H1 (cell line): ENCODE data around the gene LCNL1. TPM values are rescaled to one million over a fixed set of nuclear protein-coding genes. Genes with fewer than 3 reads are reported as not detected.

Experiments used
- CTCF ChIA-PET: fragments of 300-600 bp; sonication (Branson Sonifier 250); formaldehyde crosslinking; loops from one replicate; lab custom pipeline; 2021; ENCODE audit not compliant: partially characterized antibody; lab: Charles Lee
- POLR2A ChIA-PET: fragments of 300-600 bp; sonication (Branson Sonifier 250); formaldehyde crosslinking; loops from one replicate; lab custom pipeline; 2021; ENCODE audit warnings: inconsistent platforms; ENCODE audit not compliant: partially characterized antibody; lab: Charles Lee
- DNase-seq, 2 experiments: peaks; one replicate each; pipeline versions ENCODE4 v3.0.0 to v3.0.0-alpha.2; 2010 to 2022; ENCODE audit warnings: low spot score in 2 of 2, low read depth in 1 of 2, mixed read lengths in 1 of 2
- FAIRE-seq: peaks from 2 replicates; lab custom pipeline; 2011; peaks lifted over from hg19 to GRCh38; lab: Jason Lieb, UNC
- H2AFZ ChIP-seq: 2 replicates; pipeline ENCODE4 v1.8.1; 2012; ENCODE audit warnings: low read length, inconsistent platforms
- H2AK5ac ChIP-seq: 2 replicates; pipeline ENCODE4 v1.6.1; 2013; ENCODE audit warnings: low read depth, low read length
- H2BK120ac ChIP-seq: replicated peaks from 2 replicates; pipeline ENCODE3; 2013; ENCODE audit warnings: low read depth, low read length, inconsistent platforms
- H2BK12ac ChIP-seq: 2 replicates; pipeline ENCODE4 v1.6.1; 2013; ENCODE audit warnings: low read depth, low read length
- H2BK15ac ChIP-seq: 2 replicates; pipeline ENCODE4 v1.6.1; 2013; ENCODE audit warnings: low read length
- H2BK20ac ChIP-seq: 2 replicates; pipeline ENCODE4 v1.6.1; 2013; ENCODE audit warnings: low read length
- H2BK5ac ChIP-seq: 2 replicates; pipeline ENCODE4 v1.6.1; 2013; ENCODE audit warnings: low read depth, low read length
- H3K14ac ChIP-seq: 2 replicates; pipeline ENCODE4 v1.6.1; 2013; ENCODE audit warnings: inconsistent platforms; ENCODE audit not compliant: insufficient read length
- H3K18ac ChIP-seq: 2 replicates; pipeline ENCODE4 v1.6.1; 2013; ENCODE audit warnings: low read length; ENCODE audit errors: extremely low read depth
- H3K23ac ChIP-seq: 2 replicates; pipeline ENCODE4 v1.6.1; 2013; ENCODE audit warnings: inconsistent platforms; ENCODE audit not compliant: insufficient read length
- H3K23me2 ChIP-seq: 2 replicates; pipeline ENCODE4 v1.6.1; 2013; ENCODE audit warnings: low read depth, low read length
- H3K27ac ChIP-seq: 2 replicates; pipeline ENCODE4 v1.6.1; 2011; ENCODE audit warnings: low read depth, low read length, inconsistent platforms
- H3K27me3 ChIP-seq, 4 experiments: replicated peaks in 1 of 4; 1 replicate in 1 of 4; 2 replicates in 3 of 4; pipeline versions ENCODE4 v1.6.1 to v1.8.1; 2011 to 2013; ENCODE audit warnings: low read length in 3 of 4, mild to moderate bottlenecking in 3 of 4, inconsistent platforms in 2 of 4, mixed read lengths in 2 of 4, moderate library complexity in 1 of 4; ENCODE audit not compliant: control insufficient read depth in 3 of 4, insufficient read depth in 3 of 4; ENCODE audit errors: extremely low read depth in 1 of 4
- H3K36me3 ChIP-seq, 4 experiments: 2 replicates each; pipeline versions ENCODE4 v1.6.1 to v1.8.1; 2011 to 2013; ENCODE audit warnings: mild to moderate bottlenecking in 4 of 4, low read length in 3 of 4, moderate library complexity in 2 of 4, control low read depth in 1 of 4, inconsistent platforms in 1 of 4; ENCODE audit not compliant: insufficient read depth in 4 of 4, control insufficient read depth in 2 of 4
- H3K4ac ChIP-seq: replicated peaks from 2 replicates; pipeline ENCODE3; 2013; ENCODE audit warnings: low read length, low read depth, mixed read lengths, inconsistent platforms; ENCODE audit not compliant: insufficient read length
- H3K4me1 ChIP-seq, 4 experiments: replicated peaks in 1 of 4; 1 replicate in 1 of 4; 2 replicates in 3 of 4; pipeline versions ENCODE4 v1.6.1 to v1.8.1; 2011 to 2013; ENCODE audit warnings: low read length in 3 of 4, inconsistent platforms in 2 of 4, mixed read lengths in 1 of 4; ENCODE audit not compliant: insufficient read depth in 4 of 4, control insufficient read depth in 3 of 4
- H3K4me2 ChIP-seq, 2 experiments: 2 replicates each; pipeline versions ENCODE4 v1.6.1 to v1.8.1; 2011 to 2013; ENCODE audit warnings: low read depth in 2 of 2, low read length in 2 of 2, control low read depth in 1 of 2, inconsistent platforms in 1 of 2, mild to moderate bottlenecking in 1 of 2; ENCODE audit not compliant: insufficient read depth in 1 of 2
- H3K4me3 ChIP-seq, 4 experiments: fragments of 200-600, 300-600 bp in 1 of 4; sonication (generic), shearing (Covaris generic), sonication (Bioruptor Twin) in 1 of 4; 2 replicates each; pipeline versions ENCODE4 v1.5.1 to v1.8.1; 2011 to 2016; ENCODE audit warnings: low read length in 4 of 4, low read depth in 3 of 4, control low read depth in 2 of 4, inconsistent platforms in 2 of 4, mild to moderate bottlenecking in 2 of 4, mixed read lengths in 1 of 4, moderate library complexity in 1 of 4; ENCODE audit not compliant: insufficient read depth in 2 of 4; ENCODE audit errors: extremely low read depth in 1 of 4
- H3K56ac ChIP-seq: replicated peaks from 2 replicates; pipeline ENCODE3; 2013; ENCODE audit warnings: low read depth, mild to moderate bottlenecking, mixed read lengths, low read length, inconsistent platforms; ENCODE audit not compliant: insufficient read length
- H3K79me1 ChIP-seq: 2 replicates; pipeline ENCODE4 v1.6.1; 2013; ENCODE audit warnings: low read depth, low read length, control low read depth
- H3K79me2 ChIP-seq, 2 experiments: 2 replicates each; pipeline versions ENCODE4 v1.6.1 to v1.8.1; 2012 to 2013; ENCODE audit warnings: low read length in 2 of 2, mild to moderate bottlenecking in 2 of 2, inconsistent platforms in 1 of 2; ENCODE audit not compliant: insufficient read depth in 2 of 2, control insufficient read depth in 1 of 2
- H3K9ac ChIP-seq, 4 experiments: replicated peaks in 1 of 4; 1 replicate in 1 of 4; 2 replicates in 3 of 4; pipeline versions ENCODE4 v1.6.1 to v1.8.1; 2011 to 2013; ENCODE audit warnings: low read depth in 3 of 4, low read length in 3 of 4, control low read depth in 2 of 4, mild to moderate bottlenecking in 2 of 4, moderate library complexity in 2 of 4, inconsistent platforms in 1 of 4; ENCODE audit errors: extremely low read depth in 1 of 4
- H3K9me3 ChIP-seq, 2 experiments: 2 replicates each; pipeline versions ENCODE4 v1.6.1 to v1.8.1; 2012 to 2013; ENCODE audit warnings: mild to moderate bottlenecking in 2 of 2, moderate library complexity in 2 of 2, control low read depth in 1 of 2, inconsistent platforms in 1 of 2, low read depth in 1 of 2, low read length in 1 of 2, mixed read lengths in 1 of 2; ENCODE audit not compliant: insufficient read depth in 2 of 2
- H4K20me1 ChIP-seq, 2 experiments: replicated peaks in 1 of 2; 2 replicates each; pipeline versions ENCODE3 to v1.8.1; 2011 to 2013; ENCODE audit warnings: inconsistent platforms in 2 of 2, low read length in 2 of 2, mild to moderate bottlenecking in 1 of 2; ENCODE audit not compliant: insufficient read depth in 2 of 2, control insufficient read depth in 1 of 2
- H4K5ac ChIP-seq: 2 replicates; pipeline ENCODE4 v1.6.1; 2013; ENCODE audit warnings: low read length, low read depth, mixed read lengths, inconsistent platforms; ENCODE audit not compliant: insufficient read length
- H4K8ac ChIP-seq: 2 replicates; pipeline ENCODE4 v1.8.0; 2013; ENCODE audit warnings: mild to moderate bottlenecking, moderate library complexity, low read length, inconsistent platforms; ENCODE audit not compliant: insufficient read depth; ENCODE audit errors: extremely low read depth
- H4K91ac ChIP-seq: replicated peaks from 2 replicates; pipeline ENCODE3; 2013; ENCODE audit warnings: low read length, mixed read lengths, inconsistent platforms; ENCODE audit not compliant: insufficient read length
- CEBPB ChIP-seq: IDR thresholded peaks from 2 replicates; pipeline ENCODE4 v1.6.1; 2012; ENCODE audit warnings: low read depth, low read length
- CHD1 ChIP-seq: IDR thresholded peaks from 2 replicates; pipeline ENCODE4 v1.6.1; 2012; ENCODE audit warnings: low read depth, low read length, improper control_type of control experiment
- EGR1 ChIP-seq: IDR thresholded peaks from 2 replicates; pipeline ENCODE4 v1.6.1; 2011; ENCODE audit warnings: low read depth, low read length, borderline replicate concordance
- JUN ChIP-seq: IDR thresholded peaks from 2 replicates; pipeline ENCODE4 v1.6.1; 2011; ENCODE audit warnings: low read depth, mild to moderate bottlenecking, improper control_type of control experiment, low read length
- MAFK ChIP-seq: IDR thresholded peaks from 2 replicates; pipeline ENCODE4 v1.6.1; 2012; ENCODE audit warnings: low read depth, mild to moderate bottlenecking, improper control_type of control experiment, low read length
- POLR2AphosphoS5 ChIP-seq: IDR thresholded peaks from 2 replicates; pipeline ENCODE4 v1.6.1; 2011; ENCODE audit warnings: low read depth, low read length
- RXRA ChIP-seq: IDR thresholded peaks from 2 replicates; pipeline ENCODE4 v1.6.1; 2011; ENCODE audit warnings: low read depth, mild to moderate bottlenecking, low read length, moderate library complexity; ENCODE audit not compliant: insufficient read depth
- USF2 ChIP-seq: IDR thresholded peaks from 2 replicates; pipeline ENCODE4 v1.6.1; 2011; ENCODE audit warnings: low read length, improper control_type of control experiment
- YY1 ChIP-seq: IDR thresholded peaks from 2 replicates; pipeline ENCODE4 v1.6.1; 2011; ENCODE audit warnings: low read depth, mild to moderate bottlenecking, low read length
- WGBS, 2 experiments: shearing (Covaris generic) in 1 of 2; methylation state at CpG; one replicate each; pipeline versions ENCODE4 v1.1.6 to v1.1.7; 2013 to 2015; ENCODE audit warnings: low lambda C conversion rate in 2 of 2, mixed read lengths in 2 of 2, inconsistent platforms in 1 of 2, low coverage in 1 of 2, missing lambda C conversion rate in 1 of 2; ENCODE audit not compliant: insufficient replicate concordance in 2 of 2, insufficient coverage in 1 of 2, insufficient read length in 1 of 2; ENCODE audit errors: extremely low coverage in 1 of 2, missing lambda C conversion rate in 1 of 2; 5-methylcytosine and 5-hydroxymethylcytosine counted together
- polyA plus RNA-seq, 7 experiments: library from polyadenylated mRNA; depleted of rRNA in 3 of 7; stranded (reverse) in 5 of 7; unstranded in 2 of 7; fragments of >200 nt in 5 of 7; fragments of 200-250 nt in 2 of 7; gene quantifications; 1 replicate in 5 of 7; 2 replicates in 1 of 7; 4 replicates in 1 of 7; pipeline versions ENCODE4 v1.2.1 to v1.2.3, GENCODE V29; 2011 to 2013; ENCODE audit warnings: missing spikeins in 2 of 7, mixed read lengths in 2 of 7
- total RNA-seq: library from RNA; stranded (reverse); fragmentation: NEBNext Ultra II Directional; extraction: Animal tissue kit (Norgen Biotek cat#: 25700); gene quantifications from 2 replicates; pipeline ENCODE4 v1.2.1, GENCODE V29; 2021

LCNL1 gene
- total and polyA plus RNA-seq, 2 of the 8 experiments (the other 6 are each of a cell fraction or from before 2014, with no cell fraction given): 0.11 TPM; not detected in 1

GRCh38 chr9:136950656-136951276 lies 32.0 kb upstream of the LCNL1 start:
- CTCF ChIA-PET: interaction anchor here (0.6 to 5.2 kb wide), 4 partner anchors 25 to 119 kb away, joined by 3 to 21 read pairs (median 11); partner anchors contain the start of gene SAPCD2
- Histone ChIP-seq H3K18ac (peak overlapping the region; percentile 97), H2BK20ac (no peak overlapping the region)
- FAIRE-seq: no peak
- TF ChIP-seq CHD1 (no peak), USF2 (no peak), MAFK (no peak), EGR1 (no peak), RXRA (no peak), CEBPB (no peak), JUN (no peak), POLR2AphosphoS5 (no peak), YY1 (no peak)
- TF ChIP-seq, all 59 proteins: peak for 0
- POLR2A ChIA-PET: interaction anchor here (1.0 to 1.3 kb wide), 3 partner anchors 8 to 42 kb away, joined by 3 to 5 read pairs (median 3); no protein-coding TSS in a partner anchor
- 0 out of 2 replicates have a peak overlapping the region, but pooled peaks have one; percentile 86 for H2BK5ac ChIP-seq
- peak overlapping the region; percentile 73 for H4K91ac ChIP-seq
- no peak overlapping the region for H3K14ac ChIP-seq
- peak overlapping the region; percentile 42; the same call in 1 of the 2 replicates for H2AK5ac ChIP-seq
- H2BK120ac ChIP-seq: no peak overlapping the region
- peaks cover 0 to 2% of the 10 kb centered on the region in 2 experiments for H4K20me1 ChIP-seq
- peaks cover 0 to 14% (median 10%) of the 10 kb centered on the region in 4 experiments; a peak in 5 of 7 replicates for H3K4me1 ChIP-seq
- DNase-seq: no peak
- H3K23ac ChIP-seq: no peak overlapping the region
- no peak overlapping the region for H3K56ac ChIP-seq
- peak overlapping the region; percentile 32 for H4K5ac ChIP-seq
- peaks cover 3% of the 10 kb centered on the region; the same call in 1 of the 2 replicates for H3K23me2 ChIP-seq
- H2BK15ac ChIP-seq: 0 out of 2 replicates have a peak overlapping the region, but pooled peaks have one; percentile 67
- no peak overlapping the region for H2AFZ ChIP-seq
- H4K8ac ChIP-seq: peak overlapping the region; percentile 90
- H3K79me1 ChIP-seq: no peaks in the 10 kb centered on the region
- no peaks in the 10 kb centered on the region for H3K36me3 ChIP-seq
- peak overlapping the region; percentile 35 to 86 for H3K4me2 ChIP-seq
- no peak overlapping the region for H3K4ac ChIP-seq
- no peaks in the 10 kb centered on the region for H3K9me3 ChIP-seq
- peak overlapping the region; percentile 71; the same call in 1 of the 2 replicates for H2BK12ac ChIP-seq
- no peak overlapping the region; the same call in 1 of the 2 replicates for H3K27ac ChIP-seq
- H3K27me3 ChIP-seq: no peaks in the 10 kb centered on the region
- H3K9ac ChIP-seq: no peak overlapping the region; a peak in 1 of 7 replicates
- WGBS, 2 experiments: 66% methylated on average over 7 of the region's 9 CpGs; no CpG with 5 or more reads in 1 of the 2 experiments
- no peaks in the 10 kb centered on the region for H3K79me2 ChIP-seq
- H3K4me3 ChIP-seq: peak overlapping the region; percentile 36 to 55 (median 49); a peak in 5 of 8 replicates
